ENCODE results near the gene PINK1.
"Not testable (repeated sequence)": the region's sequence is repeated elsewhere in the genome, so short reads cannot be mapped to it uniquely, and the experiment has no call there.

The PINK1 gene

GRCh38 chr1:20648438-20648837 is 15.2 kb downstream of the PINK1 start:
- no peak for DNase-seq

DNA sequence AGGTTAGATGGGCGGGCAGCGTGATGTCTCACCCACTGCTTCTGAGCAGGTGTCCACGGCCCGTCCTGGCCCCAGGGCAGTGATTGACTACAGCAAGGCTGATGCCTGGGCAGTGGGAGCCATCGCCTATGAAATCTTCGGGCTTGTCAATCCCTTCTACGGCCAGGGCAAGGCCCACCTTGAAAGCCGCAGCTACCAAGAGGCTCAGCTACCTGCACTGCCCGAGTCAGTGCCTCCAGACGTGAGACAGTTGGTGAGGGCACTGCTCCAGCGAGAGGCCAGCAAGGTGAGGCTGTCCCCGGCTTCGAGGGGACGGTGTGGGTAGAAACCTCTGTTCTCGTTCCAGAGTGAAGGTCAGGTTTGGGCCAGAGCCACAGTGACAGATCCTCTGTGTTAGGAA is 15.7 kb downstream of the PINK1 start:
- DNase-seq: no peak

DNA sequence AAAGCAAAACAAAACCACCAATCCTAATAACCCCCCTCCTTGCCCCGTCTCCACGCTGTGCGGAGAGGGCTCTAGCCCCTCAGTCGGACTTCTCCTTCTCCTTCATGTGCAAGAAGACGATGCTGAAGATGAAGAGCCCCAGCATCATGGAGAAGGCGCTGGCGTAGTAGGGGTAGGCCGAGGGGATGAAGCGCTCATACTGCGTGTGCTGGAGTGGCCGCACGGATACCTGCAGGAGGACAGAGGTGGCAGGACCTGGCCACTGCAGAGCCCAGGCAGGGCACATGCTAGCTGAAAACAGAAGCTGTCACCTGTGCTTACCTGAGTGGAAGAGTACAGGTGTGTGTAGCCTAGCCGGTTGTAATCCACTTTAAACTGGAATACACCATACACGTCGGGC is 19.0 kb downstream of the PINK1 start:
- no peak for DNase-seq

DNA sequence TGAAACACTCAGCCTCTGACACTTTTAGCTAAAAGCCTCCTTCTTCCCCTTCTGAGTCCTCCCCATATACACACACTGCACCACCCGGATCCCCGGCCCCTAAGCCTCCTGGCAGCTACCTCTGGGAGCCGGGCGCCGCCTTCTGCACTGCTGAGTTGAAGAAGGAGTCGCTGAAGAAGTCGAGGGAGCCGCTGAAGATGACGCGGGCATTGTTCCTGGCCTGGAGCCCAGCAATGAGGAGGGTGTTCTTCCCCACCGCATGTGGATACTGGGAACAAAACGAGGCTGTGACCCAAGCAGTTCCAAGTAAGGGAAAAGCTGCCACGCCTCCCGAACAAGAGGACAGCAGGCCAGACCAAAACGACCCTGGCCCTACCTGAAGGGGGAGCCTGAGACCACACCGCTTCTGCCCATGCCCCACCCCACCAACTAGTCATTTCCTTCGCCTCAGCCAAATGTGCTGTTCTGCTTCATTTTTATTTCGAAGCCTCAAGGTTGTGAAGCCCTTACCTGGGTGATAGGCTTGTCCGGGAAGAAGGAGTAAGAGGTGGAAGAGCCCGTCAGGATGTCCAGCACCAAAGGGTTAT is 20.9 kb downstream of the PINK1 start:
- no peak for DNase-seq

GRCh38 chr1:20657024-20657423 is 23.8 kb downstream of the PINK1 start:
- DNase-seq: no peak

- no peak for DNase-seq
Observed at GRCh38 chr1:20658166-20658915, 25.1 kb downstream of the PINK1 start.

- peak; percentile 18 for DNase-seq
Observed at GRCh38 chr1:20660363-20660762, 27.1 kb downstream of the PINK1 start.

DNA sequence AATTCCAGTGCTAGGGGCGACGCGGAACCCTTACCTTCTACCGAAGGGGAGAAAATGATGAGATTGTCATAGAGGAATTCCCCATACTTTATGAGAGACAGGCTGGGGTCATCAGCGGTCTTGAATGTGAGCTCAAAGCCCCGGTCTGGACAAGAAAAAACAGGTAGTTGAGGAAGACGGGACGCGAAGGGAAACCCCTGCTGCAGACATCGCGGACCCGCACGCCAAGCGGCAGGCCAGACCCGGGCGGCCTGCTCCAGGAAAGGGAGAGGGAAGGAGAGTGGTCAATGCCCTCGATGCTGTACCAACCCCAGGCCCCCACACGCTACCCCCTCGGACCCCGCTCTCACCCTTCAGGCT is 27.6 kb downstream of the PINK1 start:
- DNase-seq: no peak

GRCh38 chr1:20661207-20662109 is 28.2 kb downstream of the PINK1 start, which contains the start of gene DDOST:
TSS of gene DDOST (minus strand) at chr1:20661369. CDS start at chr1:20661350, 19 bp downstream.
- DNase-seq: peak; percentile 99

DNA sequence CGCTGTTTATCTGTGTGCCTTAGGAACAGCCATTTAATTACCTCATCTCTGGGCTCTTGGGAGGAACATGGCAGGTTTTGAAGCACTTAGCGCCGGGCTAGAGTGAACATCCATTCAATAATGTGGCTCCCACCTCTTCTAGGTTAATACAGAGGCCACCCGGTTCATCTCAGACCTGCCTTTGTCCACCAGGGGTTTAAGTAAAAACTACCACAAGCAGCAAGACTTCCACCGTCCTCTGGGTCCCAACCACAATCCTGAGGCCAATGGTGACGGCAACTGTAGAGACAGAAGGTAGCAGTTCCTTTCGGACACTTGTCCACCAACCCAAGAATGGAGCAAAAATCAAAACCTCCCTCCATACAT is 28.8 kb downstream of the PINK1 start:
- no peak for DNase-seq

DNA sequence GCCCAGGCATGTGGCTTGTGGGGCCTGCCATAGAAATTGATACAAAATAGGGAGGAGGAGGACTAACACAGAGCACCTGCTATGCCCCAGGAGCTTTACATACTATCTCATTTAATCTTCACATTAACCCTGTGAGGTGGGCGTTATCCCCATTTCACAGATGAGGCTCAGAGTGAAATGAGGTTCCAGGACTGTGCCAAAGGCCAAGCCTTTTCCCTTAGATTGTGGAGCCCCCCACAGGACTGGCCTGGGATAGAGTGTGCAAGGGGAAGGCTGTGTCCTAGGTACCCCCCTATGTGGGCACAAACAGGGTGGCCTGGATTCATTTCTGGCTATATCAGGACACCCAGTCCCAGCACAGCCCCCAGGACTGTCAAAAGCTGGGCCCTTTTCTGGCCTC is 30.1 kb downstream of the PINK1 start:
- DNase-seq: no peak

GRCh38 chr1:20663969-20664715 is 30.9 kb downstream of the PINK1 start:
- DNase-seq: no peak

- no peak for DNase-seq
Observed at GRCh38 chr1:20665726-20666125, 32.5 kb downstream of the PINK1 start.

DNA sequence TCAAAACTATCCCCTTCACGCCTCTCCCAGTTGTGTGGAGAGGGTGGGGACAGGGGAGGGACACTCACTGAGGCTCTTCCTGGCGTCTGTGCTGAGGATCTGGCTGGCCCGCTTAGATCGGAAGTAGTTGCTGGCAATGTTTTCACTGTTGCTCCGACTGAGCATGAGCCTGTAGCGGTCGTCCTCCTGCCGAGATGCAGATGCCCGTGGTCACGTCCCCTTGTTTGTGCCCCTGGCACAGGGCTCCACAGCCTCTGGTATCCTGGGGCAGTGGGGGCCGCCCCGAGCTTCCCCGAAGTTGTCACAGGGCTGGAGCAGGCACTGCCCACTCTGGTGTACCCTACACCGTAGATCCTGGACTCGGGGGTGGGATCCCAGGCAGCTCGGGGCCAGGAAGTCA is 32.9 kb downstream of the PINK1 start:
- DNase-seq: no peak

- DNase-seq: peak; percentile 22
Observed at GRCh38 chr1:20666804-20667203, 33.5 kb downstream of the PINK1 start.

- no peak for DNase-seq
Observed at GRCh38 chr1:20668581-20668980, 35.3 kb downstream of the PINK1 start.

DNA sequence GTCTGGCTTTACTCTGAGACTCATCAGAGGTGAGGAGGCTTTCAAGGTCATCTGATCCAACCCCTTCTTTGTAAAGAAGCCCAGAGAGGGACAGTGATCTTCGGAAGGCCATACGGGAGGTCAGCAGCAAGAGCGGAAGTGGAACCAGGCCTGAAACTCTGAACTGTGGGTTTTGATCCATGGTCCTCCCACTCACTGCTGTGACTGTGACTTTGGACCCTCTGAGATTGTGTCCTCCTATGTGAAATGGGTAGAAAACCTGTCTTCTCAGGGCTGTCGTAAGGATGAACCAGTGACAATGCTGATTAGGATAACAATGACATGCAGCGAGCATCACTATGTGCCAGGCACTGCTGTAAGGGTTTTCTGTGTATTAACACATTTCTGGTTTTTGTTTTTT is 37.7 kb downstream of the PINK1 start:
- no peak for DNase-seq

- DNase-seq: no peak
Observed at GRCh38 chr1:20672265-20672632, 39.0 kb downstream of the PINK1 start.

DNA sequence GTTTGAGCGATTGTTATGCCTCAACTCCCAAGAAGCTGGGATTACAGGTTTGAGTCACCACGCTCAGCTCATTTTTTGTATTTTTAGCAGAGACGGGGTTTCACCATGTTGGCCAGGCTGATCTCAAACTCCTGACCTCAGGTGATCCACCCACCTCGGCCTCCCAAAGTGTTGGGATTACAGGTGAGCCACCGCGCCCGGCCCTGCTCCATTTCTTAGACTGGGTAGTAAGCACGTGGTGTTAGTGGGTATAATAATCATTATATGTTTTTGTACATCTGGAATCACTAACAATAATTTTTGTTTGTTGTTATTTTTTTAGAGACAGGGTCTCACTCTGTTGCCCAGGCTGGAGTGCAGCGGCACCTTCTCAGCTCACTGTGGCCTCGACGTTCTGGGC is 40.4 kb downstream of the PINK1 start:
- not testable (repeated sequence) for DNase-seq

GRCh38 chr1:20678599-20678998 is 45.3 kb downstream of the PINK1 start:
- DNase-seq: peak; percentile 29

GRCh38 chr1:20680269-20680668 is 47.0 kb downstream of the PINK1 start:
- DNase-seq: no peak

- no peak for DNase-seq
Observed at GRCh38 chr1:20681999-20682398, 48.7 kb downstream of the PINK1 start.

DNA sequence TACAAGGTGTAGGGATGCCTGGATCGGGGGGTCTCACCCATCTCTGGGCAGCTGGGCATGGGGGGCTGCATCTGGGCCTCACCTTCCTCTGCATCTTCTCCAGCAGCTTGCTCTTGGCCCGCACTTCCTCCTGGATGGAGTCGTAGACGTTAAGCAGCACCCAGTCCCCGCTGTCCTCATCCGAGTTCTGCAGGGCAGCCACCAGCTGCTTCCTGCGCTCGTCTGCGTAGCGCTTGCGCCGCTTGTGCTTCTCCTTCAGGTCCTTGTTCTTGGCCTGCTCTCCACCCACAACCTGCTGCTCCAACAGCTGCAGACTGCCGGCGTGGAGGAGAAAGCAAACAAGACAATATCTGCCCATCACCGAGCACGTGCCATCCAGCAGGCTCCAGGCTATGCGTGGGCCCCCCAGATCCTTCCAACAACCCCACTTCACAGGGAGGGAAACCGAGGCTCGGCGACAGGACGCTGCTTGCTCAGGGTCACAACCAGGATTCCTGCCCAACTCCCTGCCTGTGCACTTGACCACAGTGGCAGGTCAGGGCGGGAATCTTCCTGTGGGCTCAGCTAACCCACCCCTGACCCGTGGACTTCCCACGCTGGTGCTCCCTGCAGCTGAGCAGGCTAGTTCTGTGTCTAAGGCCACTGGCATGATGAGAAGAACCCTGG is 49.4 kb downstream of the PINK1 start:
- DNase-seq: peak; percentile 56

Measured in inflammatory macrophage treated with lipopolysaccharide for 4 hours (primary cell).